HuH-7 (cell line): ENCODE measurements around the gene CAPZB.

Experiments
- DNase-seq: peaks from one replicate; pipeline ENCODE4 v3.0.0; 2011; ENCODE audit warnings: low spot score

Gene CAPZB

GRCh38 chr1:19448491-19449439 lies 36.6 kb downstream of the CAPZB start:
- no peak for DNase-seq

GRCh38 chr1:19447550-19447949 lies 37.8 kb downstream of the CAPZB start:
- no peak for DNase-seq

- DNase-seq = peak; percentile 64
Measured at GRCh38 chr1:19445417-19446342, 39.7 kb downstream of the CAPZB start.

- DNase-seq = no peak
Measured at GRCh38 chr1:19444296-19445021, 40.9 kb downstream of the CAPZB start.

GRCh38 chr1:19443326-19443725 lies 42.0 kb downstream of the CAPZB start:
- DNase-seq = no peak

- no peak for DNase-seq
Measured at GRCh38 chr1:19442154-19443096, 42.9 kb downstream of the CAPZB start.

- no peak for DNase-seq
Measured at GRCh38 chr1:19441048-19441780, 44.1 kb downstream of the CAPZB start.

GRCh38 chr1:19439464-19440171 lies 45.7 kb downstream of the CAPZB start:
- no peak for DNase-seq

GRCh38 chr1:19438516-19439195 lies 46.7 kb downstream of the CAPZB start:
- DNase-seq = no peak

GRCh38 chr1:19437891-19438294 lies 47.4 kb downstream of the CAPZB start:
- DNase-seq = no peak

GRCh38 chr1:19436716-19437476 lies 48.4 kb downstream of the CAPZB start:
- DNase-seq = peak; percentile 71

GRCh38 chr1:19435851-19436455 lies 49.4 kb downstream of the CAPZB start:
- DNase-seq = no peak

GRCh38 chr1:19435181-19435580 lies 50.2 kb downstream of the CAPZB start:
- DNase-seq = no peak

- DNase-seq = no peak
Measured at GRCh38 chr1:19433719-19433998, 51.7 kb downstream of the CAPZB start.

- DNase-seq = no peak
Measured at GRCh38 chr1:19432943-19433718, 52.2 kb downstream of the CAPZB start.

- peak; percentile 23 for DNase-seq
Measured at GRCh38 chr1:19430121-19431068, 54.9 kb downstream of the CAPZB start.
